Measurements from ENCODE around the gene AMFR.

AMFR gene

DNA sequence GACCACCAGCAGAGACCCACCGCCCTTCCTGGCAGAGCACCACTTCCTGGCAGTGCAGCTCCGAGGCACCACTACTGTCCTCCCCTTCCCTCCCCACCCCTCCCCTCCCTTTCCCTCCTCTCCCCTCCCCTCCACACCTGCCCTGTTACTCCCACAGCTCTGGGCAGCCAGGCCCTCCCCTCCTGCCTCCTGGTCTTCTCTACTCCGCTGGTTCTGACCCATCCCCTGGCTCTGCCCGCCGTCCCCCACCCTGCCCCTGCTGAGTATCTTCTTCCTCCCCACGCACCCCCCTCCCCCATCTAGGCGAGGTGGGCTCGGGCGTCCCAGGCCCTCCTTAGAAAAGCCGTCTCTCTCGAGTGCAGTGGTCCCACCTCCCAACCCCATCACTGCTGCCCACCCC is 77.7 kb downstream of the AMFR start:
- no peak overlapping the region for H3K4me3 ChIP-seq (ENCODE audit: low read depth, low read length)
- no peak overlapping the region for H3K27ac ChIP-seq (ENCODE audit: extremely low read depth, low read depth, low read length)
- no peaks in the 10 kb centered on the region for H3K36me3 ChIP-seq (ENCODE audit: control insufficient read depth in 2 of 2, insufficient read depth in 1 of 2, low read length in 2 of 2)
- TF ChIP-seq ZNF791 (tag by site-specific recombination; IDR thresholded peaks at IDR 0.05), result no peak
- TF ChIP-seq ZNF610 (tag by site-specific recombination; IDR thresholded peaks at IDR 0.05; ENCODE audit: borderline replicate concordance), result no peak
- ChIA-PET CTCF (interaction anchor here (0.5 to 4.0 kb wide), 2 partner anchors 9 to 146 kb away, joined by 3 to 25 read pairs; no protein-coding TSS in a partner anchor), POLR2A (no interaction called here)
- H3K9me3 ChIP-seq (ENCODE audit: control insufficient read depth, insufficient read depth, low read depth, low read length), result no peaks in the 10 kb centered on the region
- H3K4me1 ChIP-seq (ENCODE audit: control insufficient read depth, insufficient read depth, low read length), result no peaks in the 10 kb centered on the region

DNA sequence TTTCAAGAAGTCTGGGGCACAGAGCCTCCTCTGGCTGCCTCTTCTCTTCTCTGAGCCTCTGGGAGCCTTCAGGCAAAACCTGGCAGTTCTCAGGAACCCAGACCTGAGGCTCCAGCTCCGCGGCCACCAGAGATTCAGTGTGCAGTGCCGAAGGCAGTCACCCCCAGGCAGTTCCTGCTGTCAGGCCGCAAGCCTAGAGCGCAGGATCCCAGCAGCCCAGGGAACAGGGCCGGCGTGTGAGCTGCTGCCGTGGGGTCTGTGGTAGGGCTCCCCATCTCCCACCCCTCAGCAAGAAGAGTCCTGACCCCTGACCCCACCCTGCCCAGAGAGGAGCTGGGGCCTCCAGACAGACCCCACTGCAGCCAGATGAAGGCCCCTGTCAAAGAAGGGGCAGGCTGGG is 78.2 kb downstream of the AMFR start:
- H3K4me3 ChIP-seq (ENCODE audit: low read depth, low read length), result no peak overlapping the region
- H3K4me1 ChIP-seq (ENCODE audit: control insufficient read depth, insufficient read depth, low read length), result no peaks in the 10 kb centered on the region
- ChIA-PET CTCF (interaction anchor here (4.0 kb wide), 1 partner anchor 9 kb away, joined by 25 read pairs; no protein-coding TSS in a partner anchor), POLR2A (no interaction called here)
- TF ChIP-seq PRDM10 (tag by site-specific recombination; IDR thresholded peaks at IDR 0.05) (no peak), ZBTB44 (tag by site-specific recombination; IDR thresholded peaks at IDR 0.05) (no peak), ZNF202 (tag by site-specific recombination; IDR thresholded peaks at IDR 0.05; ENCODE audit: borderline replicate concordance) (no peak), ZBTB6 (tag by site-specific recombination; IDR thresholded peaks at IDR 0.05) (no peak), BCL11B (tag by site-specific recombination; IDR thresholded peaks at IDR 0.05; ENCODE audit: low read depth) (no peak), ZBTB48 (tag by site-specific recombination; IDR thresholded peaks at IDR 0.05) (no peak), ZNF513 (tag by site-specific recombination; IDR thresholded peaks at IDR 0.05) (no peak), ZNF521 (tag by site-specific recombination; IDR thresholded peaks at IDR 0.05) (no peak)
- H3K36me3 ChIP-seq (ENCODE audit: control insufficient read depth in 2 of 2, insufficient read depth in 1 of 2, low read length in 2 of 2), result no peaks in the 10 kb centered on the region
- H3K9me3 ChIP-seq (ENCODE audit: control insufficient read depth, insufficient read depth, low read depth, low read length), result no peaks in the 10 kb centered on the region
- no peak overlapping the region for H3K27ac ChIP-seq (ENCODE audit: extremely low read depth, low read depth, low read length)

- no peak overlapping the region for H3K4me3 ChIP-seq (ENCODE audit: low read depth, low read length)
- CTCF ChIA-PET, result interaction anchor here (4.0 kb wide), 1 partner anchor 10 kb away, joined by 25 read pairs; no protein-coding TSS in a partner anchor
- no peaks in the 10 kb centered on the region for H3K4me1 ChIP-seq (ENCODE audit: control insufficient read depth, insufficient read depth, low read length)
- no peaks in the 10 kb centered on the region for H3K9me3 ChIP-seq (ENCODE audit: control insufficient read depth, insufficient read depth, low read depth, low read length)
- no peak overlapping the region for H3K27ac ChIP-seq (ENCODE audit: extremely low read depth, low read depth, low read length)
- POLR2A ChIA-PET, result no interaction called here
- no peaks in the 10 kb centered on the region for H3K36me3 ChIP-seq (ENCODE audit: control insufficient read depth in 2 of 2, insufficient read depth in 1 of 2, low read length in 2 of 2)
- TF ChIP-seq, protein P1, sequence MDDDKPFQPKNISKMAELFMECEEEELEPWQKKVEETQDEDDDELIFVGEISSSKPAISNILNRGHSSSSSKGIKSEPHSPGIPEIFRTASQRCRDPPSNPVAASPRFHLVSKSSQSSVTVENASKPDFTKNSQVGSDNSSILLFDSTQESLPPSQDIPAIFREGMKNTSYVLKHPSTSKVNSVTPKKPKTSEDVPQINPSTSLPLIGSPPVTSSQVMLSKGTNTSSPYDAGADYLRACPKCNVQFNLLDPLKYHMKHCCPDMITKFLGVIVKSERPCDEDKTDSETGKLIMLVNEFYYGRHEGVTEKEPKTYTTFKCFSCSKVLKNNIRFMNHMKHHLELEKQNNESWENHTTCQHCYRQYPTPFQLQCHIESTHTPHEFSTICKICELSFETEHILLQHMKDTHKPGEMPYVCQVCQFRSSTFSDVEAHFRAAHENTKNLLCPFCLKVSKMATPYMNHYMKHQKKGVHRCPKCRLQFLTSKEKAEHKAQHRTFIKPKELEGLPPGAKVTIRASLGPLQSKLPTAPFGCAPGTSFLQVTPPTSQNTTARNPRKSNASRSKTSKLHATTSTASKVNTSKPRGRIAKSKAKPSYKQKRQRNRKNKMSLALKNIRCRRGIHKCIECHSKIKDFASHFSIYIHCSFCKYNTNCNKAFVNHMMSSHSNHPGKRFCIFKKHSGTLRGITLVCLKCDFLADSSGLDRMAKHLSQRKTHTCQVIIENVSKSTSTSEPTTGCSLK (tag by site-specific recombination; IDR thresholded peaks at IDR 0.05), result no peak
- TF ChIP-seq ZFP41 (tag by site-specific recombination; IDR thresholded peaks at IDR 0.05; ENCODE audit: borderline replicate concordance) (no peak), ZNF121 (tag by site-specific recombination; IDR thresholded peaks at IDR 0.05) (no peak), ZNF133 (tag by site-specific recombination; IDR thresholded peaks at IDR 0.05) (no peak), GLIS1 (tag by site-specific recombination; IDR thresholded peaks at IDR 0.05) (no peak), MEIS1 (CRISPR knock-in tag; IDR thresholded peaks at IDR 0.05; ENCODE audit: borderline replicate concordance) (no peak), ZNF548 (tag by site-specific recombination; IDR thresholded peaks at IDR 0.05) (no peak), ZNF16 (tag by site-specific recombination; IDR thresholded peaks at IDR 0.05; ENCODE audit: low read depth) (no peak), HOXA7 (CRISPR knock-in tag; IDR thresholded peaks at IDR 0.05; ENCODE audit: borderline replicate concordance) (no peak)
Measured at GRCh38 chr16:56346131-56346890, 79.0 kb downstream of the AMFR start.
